GM13977 (cell line): Measurements from ENCODE around the gene PTRHD1.

ENCODE experiments used
- DNase-seq: peaks from one replicate; pipeline ENCODE4 v3.0.0; 2012; ENCODE audit warnings: low spot score
- in situ Hi-C: fragments of 300-500 bp; cut with MboI; formaldehyde crosslinking; loops from one replicate; pipeline ENCODE4 v1.12.0; 2022; ENCODE audit warnings: low sequenced_read_pairs, low pct_unique_long_range_greater_than_20kb, mixed read lengths, inconsistent platforms; ENCODE audit not compliant: unreplicated experiment
- TF ChIP-seq, protein P1 (sequence below): IDR thresholded peaks from 2 replicates; pipeline ENCODE4 v1.5.1; 2012; ENCODE audit warnings: mild to moderate bottlenecking, control low read depth; ENCODE audit not compliant: insufficient read depth; ENCODE audit errors: extremely low read depth, missing control alignments

PTRHD1 gene

DNA sequence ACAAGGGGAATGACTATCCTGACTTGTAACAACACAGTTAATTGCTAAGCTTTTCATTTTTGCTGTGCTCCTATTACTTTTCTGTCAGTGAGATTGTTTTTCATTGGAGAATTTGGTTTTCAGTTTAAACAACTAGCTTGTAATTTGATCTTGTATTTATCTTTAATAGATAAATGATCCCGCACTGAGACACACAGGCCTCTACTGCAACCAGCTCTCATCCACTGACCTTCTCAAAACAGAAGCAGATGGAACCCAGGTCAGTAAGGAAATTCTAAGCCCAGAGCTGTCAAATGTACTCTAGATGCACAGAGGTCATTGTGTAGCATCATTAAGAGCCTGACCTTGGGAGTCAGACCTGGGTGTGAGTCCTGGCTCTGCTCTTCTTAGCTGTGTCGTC, 30.7 kb downstream of the PTRHD1 start:
- in situ Hi-C loops: no loop called here
- TF ChIP-seq, protein P1, sequence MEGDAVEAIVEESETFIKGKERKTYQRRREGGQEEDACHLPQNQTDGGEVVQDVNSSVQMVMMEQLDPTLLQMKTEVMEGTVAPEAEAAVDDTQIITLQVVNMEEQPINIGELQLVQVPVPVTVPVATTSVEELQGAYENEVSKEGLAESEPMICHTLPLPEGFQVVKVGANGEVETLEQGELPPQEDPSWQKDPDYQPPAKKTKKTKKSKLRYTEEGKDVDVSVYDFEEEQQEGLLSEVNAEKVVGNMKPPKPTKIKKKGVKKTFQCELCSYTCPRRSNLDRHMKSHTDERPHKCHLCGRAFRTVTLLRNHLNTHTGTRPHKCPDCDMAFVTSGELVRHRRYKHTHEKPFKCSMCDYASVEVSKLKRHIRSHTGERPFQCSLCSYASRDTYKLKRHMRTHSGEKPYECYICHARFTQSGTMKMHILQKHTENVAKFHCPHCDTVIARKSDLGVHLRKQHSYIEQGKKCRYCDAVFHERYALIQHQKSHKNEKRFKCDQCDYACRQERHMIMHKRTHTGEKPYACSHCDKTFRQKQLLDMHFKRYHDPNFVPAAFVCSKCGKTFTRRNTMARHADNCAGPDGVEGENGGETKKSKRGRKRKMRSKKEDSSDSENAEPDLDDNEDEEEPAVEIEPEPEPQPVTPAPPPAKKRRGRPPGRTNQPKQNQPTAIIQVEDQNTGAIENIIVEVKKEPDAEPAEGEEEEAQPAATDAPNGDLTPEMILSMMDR: no peak
- DNase-seq: no peak

DNA sequence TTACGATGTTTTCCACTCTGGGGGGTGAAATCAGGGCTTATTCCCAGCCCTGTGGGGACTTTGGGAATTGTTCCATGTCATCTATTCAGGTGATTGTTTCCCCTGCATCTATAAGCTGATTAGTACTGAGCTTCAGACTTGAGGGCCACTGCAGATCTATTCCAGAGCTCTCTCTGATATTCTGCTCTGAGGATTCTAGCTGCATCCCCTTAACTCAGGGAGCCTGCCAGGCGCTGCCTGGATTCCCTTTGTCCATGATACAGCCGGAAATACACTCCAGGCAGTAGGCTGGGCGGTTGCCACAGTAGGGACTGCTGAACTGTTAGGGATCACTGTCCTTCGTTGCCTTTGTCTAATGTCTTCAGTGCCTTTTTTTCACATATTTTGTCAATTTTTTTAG, 31.3 kb downstream of the PTRHD1 start:
- in situ Hi-C loops: no loop called here
- DNase-seq: no peak
- TF ChIP-seq, protein P1: no peak

GRCh38 chr2:24756789-24757188, 36.4 kb downstream of the PTRHD1 start:
- in situ Hi-C loops: no loop called here
- DNase-seq: no peak
- TF ChIP-seq, protein P1: no peak

GRCh38 chr2:24754985-24755705, 38.0 kb downstream of the PTRHD1 start:
- TF ChIP-seq, protein P1: no peak

GRCh38 chr2:24749069-24749691, 44.0 kb downstream of the PTRHD1 start:
- DNase-seq: no peak
- in situ Hi-C loops: no loop called here
- TF ChIP-seq, protein P1: no peak

More at GRCh38 chr2:24754985-24755705, 38.0 kb downstream of the PTRHD1 start:
- in situ Hi-C loops: no loop called here
- DNase-seq: peak; percentile 39

- in situ Hi-C loops: no loop called here
- DNase-seq: no peak
- TF ChIP-seq, protein P1: no peak
These were observed 45.9 kb downstream of the PTRHD1 start for GRCh38 chr2:24747299-24747698.
